Dermis microvascular lymphatic vessel endothelial cell (primary cell): Measurements from ENCODE around the gene DGKD. TPM values are rescaled to one million over a fixed set of nuclear protein-coding genes. Genes with fewer than 3 reads are reported as not detected.
"Not testable (repeated sequence)": the region's sequence is repeated elsewhere in the genome, so short reads cannot be mapped to it uniquely, and the experiment has no call there.

ENCODE experiments used
- DNase-seq, 2 donors: peaks; one replicate each; pipeline versions ENCODE4 v3.0.0 to v3.0.0-alpha.2; 2010; ENCODE audit warnings: low read depth in 2 of 2
- total RNA-seq: library from RNA; depleted of rRNA; stranded (reverse); fragments of >200 nt; gene quantifications from 2 replicates; pipeline ENCODE4 v1.2.1, GENCODE V29; 2014

Gene DGKD
- total RNA-seq, 1 donor from 2014 or later: 10.7 TPM

GRCh38 chr2:233385489-233386044 is 31.3 kb downstream of the DGKD start:
- no peak for DNase-seq

GRCh38 chr2:233386382-233387041 is 32.2 kb downstream of the DGKD start:
- DNase-seq: peak in 1 of 2 donors; percentile 32

GRCh38 chr2:233387225-233387624 is 32.9 kb downstream of the DGKD start:
- DNase-seq: no peak

- DNase-seq: peak; percentile 92 to 97
These were observed 33.6 kb downstream of the DGKD start for GRCh38 chr2:233387667-233388528.

- DNase-seq: no peak
These were observed 35.4 kb downstream of the DGKD start for GRCh38 chr2:233389601-233390125.

GRCh38 chr2:233395687-233396086 is 41.4 kb downstream of the DGKD start:
- no peak for DNase-seq

- DNase-seq: not testable (repeated sequence)
These were observed 42.7 kb downstream of the DGKD start for GRCh38 chr2:233396726-233397665.

- DNase-seq: no peak
These were observed 45.3 kb downstream of the DGKD start for GRCh38 chr2:233399306-233400225.

- no peak for DNase-seq
These were observed 46.0 kb downstream of the DGKD start for GRCh38 chr2:233400341-233400740.

GRCh38 chr2:233400961-233401360 is 46.7 kb downstream of the DGKD start:
- no peak for DNase-seq

GRCh38 chr2:233402346-233402745 is 48.1 kb downstream of the DGKD start:
- DNase-seq: no peak

GRCh38 chr2:233402789-233403188 is 48.5 kb downstream of the DGKD start:
- no peak for DNase-seq

- DNase-seq: peak; percentile 42 to 67
These were observed 49.9 kb downstream of the DGKD start for GRCh38 chr2:233404222-233404621.

GRCh38 chr2:233406865-233407264 is 52.6 kb downstream of the DGKD start:
- no peak for DNase-seq

GRCh38 chr2:233407771-233408181 is 53.5 kb downstream of the DGKD start:
- DNase-seq: no peak

GRCh38 chr2:233408366-233409285 is 54.3 kb downstream of the DGKD start:
- no peak for DNase-seq

- DNase-seq: peak in 1 of 2 donors; percentile 83
These were observed 55.1 kb downstream of the DGKD start for GRCh38 chr2:233409286-233409991.

- DNase-seq: no peak
These were observed 56.0 kb downstream of the DGKD start for GRCh38 chr2:233410196-233410760.
